ENCODE measurements around the gene DDX46. TPM values are rescaled to one million over a fixed set of nuclear protein-coding genes. Genes with fewer than 3 reads are reported as not detected.

DDX46 gene
- total and polyA plus RNA-seq, 2 of the 8 experiments (the other 6 are each of a cell fraction or from before 2014, with no cell fraction given), result 22.6 to 110 TPM

DNA sequence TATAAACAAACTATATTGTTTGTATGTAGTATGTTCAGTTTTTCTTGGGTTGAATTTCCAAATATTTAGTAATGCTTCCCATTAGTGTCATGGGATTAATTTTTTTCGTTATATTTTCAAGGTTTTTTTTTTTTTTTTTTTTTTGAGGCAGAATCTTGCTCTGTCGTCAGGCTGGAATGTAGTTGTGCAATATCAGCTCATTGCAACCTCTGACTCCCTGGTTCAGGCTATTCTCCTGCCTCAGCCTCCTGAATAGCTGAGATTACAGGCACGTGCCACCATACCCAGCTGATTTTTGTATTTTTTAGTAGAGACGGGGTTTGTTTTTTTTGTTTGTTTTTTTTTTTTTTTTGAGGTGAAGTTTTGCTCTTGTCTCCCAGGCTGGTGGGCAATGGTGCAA is 10.6 kb downstream of the DDX46 start:
- Histone ChIP-seq H3K4me1 (replicated peaks in 1 of 4; ENCODE audit: control insufficient read depth in 3 of 4, insufficient read depth in 4 of 4, low read length in 3 of 4) (no peaks in the 10 kb centered on the region), H3K23ac (ENCODE audit: insufficient read length) (no peak overlapping the region), H4K8ac (ENCODE audit: extremely low read depth, insufficient read depth, low read length) (no peak overlapping the region), H3K9ac (replicated peaks in 1 of 4; ENCODE audit: extremely low read depth in 1 of 4, low read depth in 3 of 4, low read length in 3 of 4) (no peak overlapping the region), H3K27ac (ENCODE audit: low read depth, low read length) (no peak overlapping the region), H2BK20ac (ENCODE audit: low read length) (no peak overlapping the region), H3K79me2 (ENCODE audit: control insufficient read depth in 1 of 2, insufficient read depth in 2 of 2, low read length in 2 of 2) (peaks cover 0 to 10% of the 10 kb centered on the region in 2 experiments; a peak in 1 of 4 replicates), H2BK5ac (ENCODE audit: low read depth, low read length) (no peak overlapping the region), H3K79me1 (ENCODE audit: low read depth, low read length) (no peaks in the 10 kb centered on the region), H3K56ac (replicated peaks; ENCODE audit: insufficient read length, low read depth, low read length) (no peak overlapping the region), H3K14ac (ENCODE audit: insufficient read length) (no peak overlapping the region), H4K20me1 (replicated peaks in 1 of 2; ENCODE audit: control insufficient read depth in 1 of 2, insufficient read depth in 2 of 2, low read length in 2 of 2) (peaks cover 0 to 1% of the 10 kb centered on the region in 2 experiments), H2BK12ac (ENCODE audit: low read depth, low read length) (no peak overlapping the region), H3K36me3 (ENCODE audit: control insufficient read depth in 2 of 4, insufficient read depth in 4 of 4, low read length in 3 of 4) (peaks cover 19 to 89% (median 63%) of the 10 kb centered on the region in 4 experiments; a peak in 7 of 8 replicates), H3K23me2 (ENCODE audit: low read depth, low read length) (no peaks in the 10 kb centered on the region; the same call in 1 of the 2 replicates), H3K4me3 (ENCODE audit: extremely low read depth in 1 of 4, insufficient read depth in 2 of 4, low read depth in 3 of 4, low read length in 4 of 4) (no peak overlapping the region), H4K91ac (replicated peaks; ENCODE audit: insufficient read length, low read length) (no peak overlapping the region), H2BK120ac (replicated peaks; ENCODE audit: low read depth, low read length) (no peak overlapping the region), H3K4me2 (ENCODE audit: insufficient read depth in 1 of 2, low read depth in 2 of 2, low read length in 2 of 2) (no peak overlapping the region), H2AFZ (ENCODE audit: low read length) (no peak overlapping the region), H2AK5ac (ENCODE audit: low read depth, low read length) (no peak overlapping the region), H3K4ac (replicated peaks; ENCODE audit: insufficient read length, low read depth, low read length) (no peak overlapping the region), H3K9me3 (ENCODE audit: insufficient read depth in 2 of 2, low read depth in 1 of 2, low read length in 1 of 2) (no peaks in the 10 kb centered on the region), H3K27me3 (replicated peaks in 1 of 4; ENCODE audit: control insufficient read depth in 3 of 4, extremely low read depth in 1 of 4, insufficient read depth in 3 of 4, low read length in 3 of 4) (no peaks in the 10 kb centered on the region), H4K5ac (ENCODE audit: insufficient read length, low read depth, low read length) (no peak overlapping the region), H3K18ac (ENCODE audit: extremely low read depth, low read length) (no peak overlapping the region), H2BK15ac (ENCODE audit: low read length) (no peak overlapping the region)
- 75% methylated on average over 4 of the region's 4 CpGs; no CpG with 5 or more reads in 1 of the 2 experiments for WGBS, 2 experiments (ENCODE audit: extremely low coverage in 1 of 2, insufficient coverage in 1 of 2, insufficient read length in 1 of 2, insufficient replicate concordance in 2 of 2, low coverage in 1 of 2, low lambda C conversion rate in 2 of 2, missing lambda C conversion rate in 1 of 2)
- TF ChIP-seq POU5F1 (IDR thresholded peaks at IDR 0.05; ENCODE audit: low read depth, low read length) (no peak), GABPA (IDR thresholded peaks at IDR 0.05; ENCODE audit: borderline replicate concordance, insufficient read depth, low read length) (no peak), EGR1 (IDR thresholded peaks at IDR 0.05; ENCODE audit: borderline replicate concordance, low read depth, low read length) (no peak)
- CTCF ChIA-PET (ENCODE audit: partially characterized antibody), result no interaction called here
- POLR2A ChIA-PET (ENCODE audit: partially characterized antibody), result interaction anchor here (2.4 kb wide), 1 partner anchor 9 kb away, joined by 7 read pairs; no protein-coding TSS in a partner anchor
- no peak for FAIRE-seq
- DNase-seq (ENCODE audit: low read depth in 1 of 2, low spot score in 2 of 2), result no peak
